Skeletal muscle satellite cell (primary cell): ENCODE measurements around the gene B4GALT5.

Source experiments
- H3K27me3 ChIP-seq: 2 replicates; pipeline ENCODE4 v1.7.0; 2013; ENCODE audit warnings: low read length; ENCODE audit not compliant: control insufficient read depth, insufficient read depth
- H3K36me3 ChIP-seq: 2 replicates; pipeline ENCODE4 v1.7.0; 2013; ENCODE audit warnings: mild to moderate bottlenecking, control low read depth, low read length; ENCODE audit not compliant: insufficient read depth
- H3K4me1 ChIP-seq: 2 replicates; pipeline ENCODE4 v1.7.0; 2013; ENCODE audit warnings: low read length; ENCODE audit not compliant: control insufficient read depth, insufficient read depth
- H3K4me2 ChIP-seq: 2 replicates; pipeline ENCODE4 v1.7.0; 2013; ENCODE audit warnings: mild to moderate bottlenecking, low read length
- H3K4me3 ChIP-seq: 2 replicates; pipeline ENCODE4 v1.7.0; 2013; ENCODE audit warnings: low read length
- H3K9ac ChIP-seq: 2 replicates; pipeline ENCODE4 v1.7.0; 2013; ENCODE audit warnings: mild to moderate bottlenecking, low read depth, low read length, moderate library complexity
- H3K9me3 ChIP-seq: replicated peaks from 2 replicates; pipeline ENCODE4 v1.7.0; 2013; ENCODE audit warnings: mild to moderate bottlenecking, control low read depth, low read length

The B4GALT5 gene

DNA sequence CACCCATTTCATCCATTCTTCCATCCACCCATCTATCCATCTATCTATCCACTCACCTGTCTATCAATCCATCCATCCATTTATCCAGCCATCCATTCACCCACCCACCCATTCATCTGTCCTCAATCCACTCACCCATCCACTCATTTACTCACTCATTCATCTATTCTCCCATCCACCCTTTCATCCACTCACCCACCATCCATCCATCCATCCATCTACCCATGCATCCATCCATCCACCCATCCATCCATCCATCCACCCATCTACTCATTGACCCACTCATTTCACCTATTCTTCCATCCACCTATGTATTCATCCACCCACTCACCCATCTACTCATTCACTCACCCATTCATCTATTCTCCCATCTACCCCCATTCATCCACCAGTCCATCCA, 121.6 kb downstream of the B4GALT5 start:
- no peaks in the 10 kb centered on the region for H3K36me3 ChIP-seq
- H3K9me3 ChIP-seq, result no peaks in the 10 kb centered on the region
- H3K4me3 ChIP-seq, result no peak overlapping the region
- H3K27me3 ChIP-seq, result peaks cover 21% of the 10 kb centered on the region
- H3K4me2 ChIP-seq, result no peak overlapping the region
- H3K9ac ChIP-seq, result no peak overlapping the region
- H3K4me1 ChIP-seq, result peaks cover 33% of the 10 kb centered on the region

DNA sequence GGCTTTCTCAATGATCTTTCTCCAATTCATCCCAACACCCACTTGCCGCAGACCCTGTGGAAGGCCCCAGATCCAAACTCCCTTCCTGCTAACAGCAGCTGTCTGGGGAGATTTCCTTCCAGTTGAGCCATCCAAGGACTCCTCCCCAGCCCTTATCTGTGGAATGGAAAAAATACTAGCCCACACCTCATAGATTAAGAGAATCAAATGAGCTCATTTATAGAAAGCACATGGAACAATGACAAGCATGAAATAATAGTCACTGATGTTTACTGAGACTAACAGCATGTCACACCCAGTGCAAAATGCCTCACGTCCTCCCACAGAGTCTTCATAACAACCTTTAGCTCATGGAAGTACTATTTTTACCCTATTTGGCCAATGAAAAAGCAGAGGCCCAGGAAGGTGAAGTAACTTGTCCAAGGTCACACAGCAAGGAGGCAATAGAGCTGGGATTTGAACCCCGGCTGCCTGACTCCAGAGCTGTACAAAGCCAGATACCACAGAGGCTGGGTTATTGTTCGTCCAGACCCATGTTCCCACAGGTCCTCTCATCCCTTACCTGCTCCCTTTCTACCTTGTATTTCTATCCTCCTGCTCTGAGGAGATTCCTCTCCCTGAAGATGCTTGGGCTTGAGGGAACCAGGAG, 122.3 kb downstream of the B4GALT5 start:
- no peak overlapping the region for H3K9ac ChIP-seq
- peaks cover 33% of the 10 kb centered on the region for H3K4me1 ChIP-seq
- no peak overlapping the region for H3K4me3 ChIP-seq
- H3K9me3 ChIP-seq, result no peaks in the 10 kb centered on the region
- no peaks in the 10 kb centered on the region for H3K36me3 ChIP-seq
- H3K27me3 ChIP-seq, result peaks cover 22% of the 10 kb centered on the region
- H3K4me2 ChIP-seq, result no peak overlapping the region

GRCh38 chr20:49590163-49591017, 123.3 kb downstream of the B4GALT5 start:
- Histone ChIP-seq H3K9me3 (no peaks in the 10 kb centered on the region), H3K4me1 (peaks cover 27% of the 10 kb centered on the region), H3K4me2 (no peak overlapping the region), H3K36me3 (no peaks in the 10 kb centered on the region), H3K4me3 (no peak overlapping the region), H3K9ac (no peak overlapping the region), H3K27me3 (peaks cover 22% of the 10 kb centered on the region)

DNA sequence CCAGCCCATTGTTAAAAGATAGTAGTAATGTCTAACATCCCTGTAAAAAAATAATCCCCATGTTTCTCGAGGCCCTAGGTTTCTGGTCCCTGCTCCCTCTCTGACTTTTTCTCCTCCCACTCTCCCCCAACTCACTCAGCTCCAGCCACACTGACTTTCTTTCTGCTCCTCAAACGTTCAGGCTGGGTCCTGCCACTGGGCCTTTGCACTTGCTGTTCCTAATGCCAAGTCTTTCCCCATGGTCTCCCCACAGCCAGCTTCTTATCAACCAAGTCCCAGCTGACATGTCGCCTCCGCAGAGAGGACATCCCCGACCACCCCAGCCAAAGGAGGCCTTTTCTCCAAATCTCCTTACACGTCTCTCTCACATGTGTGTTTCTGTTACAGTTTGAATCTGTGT, 123.9 kb downstream of the B4GALT5 start:
- Histone ChIP-seq H3K27me3 (peaks cover 22% of the 10 kb centered on the region), H3K4me3 (no peak overlapping the region), H3K36me3 (no peaks in the 10 kb centered on the region), H3K9ac (no peak overlapping the region), H3K9me3 (no peaks in the 10 kb centered on the region), H3K4me2 (no peak overlapping the region), H3K4me1 (peaks cover 22% of the 10 kb centered on the region)

- Histone ChIP-seq H3K9ac (no peak overlapping the region), H3K4me2 (no peak overlapping the region), H3K4me1 (peaks cover 24% of the 10 kb centered on the region), H3K36me3 (no peaks in the 10 kb centered on the region), H3K27me3 (peaks cover 22% of the 10 kb centered on the region), H3K4me3 (no peak overlapping the region), H3K9me3 (peaks cover 6% of the 10 kb centered on the region)
These were observed 126.5 kb downstream of the B4GALT5 start for GRCh38 chr20:49587111-49587570.

DNA sequence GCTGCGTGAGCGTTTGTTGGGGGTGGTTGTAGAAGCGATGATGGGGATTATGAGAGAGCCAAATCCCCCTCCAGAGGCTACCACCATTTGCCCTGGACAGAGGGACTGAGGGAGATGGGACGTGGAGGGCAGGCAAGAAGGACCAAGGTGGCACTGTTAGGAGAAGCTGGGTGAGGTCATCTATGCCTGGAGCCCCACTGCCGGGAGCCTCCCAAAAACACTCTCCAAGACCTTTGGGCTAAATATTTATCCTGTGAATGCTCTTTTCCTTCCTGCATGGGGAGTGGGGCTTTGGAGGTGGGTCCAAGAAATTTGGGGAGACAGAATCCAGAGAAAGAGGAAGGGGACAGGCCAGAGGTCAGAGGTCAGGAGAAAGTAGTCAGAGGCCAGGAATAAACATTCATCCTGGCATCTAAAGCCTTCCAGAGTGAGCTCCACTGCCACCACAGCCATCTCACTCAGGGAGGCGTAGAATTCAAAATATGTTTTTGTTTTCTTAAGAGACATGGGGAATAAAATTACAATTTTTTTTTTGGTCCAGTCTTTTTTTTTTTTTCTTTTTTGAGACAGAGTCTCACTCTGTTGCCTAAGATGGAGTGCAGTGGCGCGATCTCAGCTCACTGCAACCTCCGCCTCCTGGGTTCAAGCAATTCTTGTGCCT, 128.0 kb downstream of the B4GALT5 start:
- H3K4me1 ChIP-seq, result peaks cover 30% of the 10 kb centered on the region
- no peaks in the 10 kb centered on the region for H3K36me3 ChIP-seq
- no peak overlapping the region for H3K4me3 ChIP-seq
- peaks cover 21% of the 10 kb centered on the region for H3K27me3 ChIP-seq
- H3K9me3 ChIP-seq, result peaks cover 7% of the 10 kb centered on the region
- no peak overlapping the region for H3K9ac ChIP-seq
- H3K4me2 ChIP-seq, result no peak overlapping the region

DNA sequence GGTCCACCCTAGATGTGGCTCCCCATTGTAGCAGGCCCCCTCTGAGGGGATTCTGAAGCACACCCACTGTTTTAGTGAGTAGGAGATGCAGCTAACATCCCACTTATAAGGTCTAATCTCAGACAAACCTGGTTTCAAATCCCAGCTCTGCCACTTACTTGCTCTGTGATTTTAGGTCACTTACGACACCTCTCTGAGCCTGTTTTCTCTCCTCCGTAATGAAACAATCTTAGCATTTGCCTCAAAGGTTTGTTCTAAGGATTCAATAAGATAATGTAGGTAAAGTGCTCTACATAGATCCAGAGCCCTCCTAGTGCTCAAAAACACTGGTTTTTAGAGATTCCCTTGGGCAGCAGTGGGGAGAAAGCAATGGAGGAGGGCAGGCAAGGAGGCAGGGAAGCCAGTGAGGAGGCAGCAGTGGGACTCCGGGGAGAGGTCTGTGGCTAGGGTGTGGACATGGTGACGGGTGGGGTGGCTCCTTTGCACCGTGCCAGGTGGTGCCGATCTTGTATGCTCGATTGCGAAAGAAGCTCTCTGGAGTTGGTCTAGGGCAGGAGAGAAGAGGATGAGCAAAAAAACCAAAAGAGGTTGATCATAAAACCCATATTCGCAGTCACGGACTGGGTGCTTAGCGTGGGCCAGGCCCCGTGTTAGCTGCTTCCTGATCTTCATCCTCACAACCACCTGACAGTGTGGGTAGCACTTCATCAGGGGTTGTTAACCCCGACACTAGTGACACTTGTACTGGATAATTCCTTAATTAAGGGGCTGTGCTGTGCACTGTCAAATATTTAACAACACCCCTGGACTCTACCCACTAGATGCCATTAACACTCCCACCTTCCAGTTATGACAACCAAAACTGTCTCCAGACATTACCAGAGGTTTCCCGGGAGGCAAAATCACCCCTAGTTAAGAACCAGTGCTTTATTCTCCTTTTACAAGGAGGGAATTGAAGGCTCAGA, 129.0 kb downstream of the B4GALT5 start:
- Histone ChIP-seq H3K9me3 (peaks cover 7% of the 10 kb centered on the region), H3K4me1 (peaks cover 40% of the 10 kb centered on the region), H3K27me3 (peaks cover 19% of the 10 kb centered on the region), H3K4me2 (no peak overlapping the region), H3K9ac (no peak overlapping the region), H3K4me3 (no peak overlapping the region), H3K36me3 (no peaks in the 10 kb centered on the region)

DNA sequence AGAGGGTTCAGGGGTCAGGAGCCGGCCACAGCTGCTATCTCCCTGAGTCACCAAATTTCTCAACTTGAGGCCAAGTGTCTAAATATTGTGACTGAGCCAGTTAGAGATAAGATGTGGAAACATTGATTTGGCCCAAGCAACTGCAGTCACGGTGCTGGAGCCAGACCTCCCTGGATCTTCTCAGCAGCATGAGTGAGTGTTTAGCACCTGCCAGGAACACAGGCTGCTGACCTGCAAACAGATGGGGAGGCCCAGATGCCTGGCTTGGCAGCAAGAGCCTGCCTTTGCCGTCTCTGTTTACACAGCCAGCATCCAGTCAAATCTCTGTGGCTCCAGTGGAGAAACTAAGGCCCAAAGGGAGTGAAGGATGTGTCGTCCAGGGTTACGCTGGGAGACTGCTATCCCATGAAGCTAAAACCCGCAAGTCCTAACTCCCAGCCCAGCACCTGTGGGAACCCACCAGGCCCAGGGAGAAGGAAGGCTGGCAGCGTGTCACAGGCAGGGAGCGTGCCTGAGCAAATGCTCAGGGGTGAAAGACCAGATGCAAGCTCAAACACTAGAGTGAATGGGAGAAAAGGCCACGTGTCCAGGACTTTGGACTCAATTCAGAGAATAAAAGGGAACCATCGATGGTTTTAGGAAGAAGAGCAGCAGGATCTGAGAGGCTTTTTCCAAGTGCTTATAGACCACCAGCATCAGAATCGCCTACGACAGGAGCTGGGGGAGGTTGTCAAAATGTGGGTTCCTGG, 129.8 kb downstream of the B4GALT5 start:
- no peak overlapping the region for H3K4me2 ChIP-seq
- no peaks in the 10 kb centered on the region for H3K36me3 ChIP-seq
- H3K27me3 ChIP-seq, result peaks cover 15% of the 10 kb centered on the region
- peaks cover 41% of the 10 kb centered on the region for H3K4me1 ChIP-seq
- H3K9me3 ChIP-seq, result peaks cover 7% of the 10 kb centered on the region
- no peak overlapping the region for H3K9ac ChIP-seq
- H3K4me3 ChIP-seq, result no peak overlapping the region

DNA sequence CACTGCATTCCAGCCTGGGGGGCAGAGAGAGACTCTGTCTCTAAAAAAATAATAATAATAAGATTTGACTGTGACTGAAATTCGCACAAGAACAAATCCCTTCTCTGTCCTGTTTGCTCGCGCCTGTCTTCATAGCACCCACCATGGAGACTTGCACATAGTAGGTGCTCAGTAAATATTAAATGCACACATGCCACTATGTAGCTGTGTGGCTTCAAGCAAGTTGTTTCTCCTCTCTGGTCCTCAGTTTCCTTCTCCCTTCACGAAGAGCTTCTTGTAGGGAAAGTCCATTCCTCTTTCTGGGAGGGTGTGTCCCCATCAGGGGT, 130.4 kb downstream of the B4GALT5 start:
- Histone ChIP-seq H3K27me3 (peaks cover 11% of the 10 kb centered on the region), H3K4me1 (peaks cover 41% of the 10 kb centered on the region), H3K9ac (no peak overlapping the region)

More for the DNA sequence above, 130.4 kb downstream of the B4GALT5 start:
- Histone ChIP-seq H3K4me2 (no peak overlapping the region), H3K9me3 (peaks cover 7% of the 10 kb centered on the region), H3K36me3 (no peaks in the 10 kb centered on the region), H3K4me3 (no peak overlapping the region)
